Adrenal gland (tissue), 5 donors: ENCODE results near the gene TRAF7.
"Not testable (repeated sequence)": the region's sequence is repeated elsewhere in the genome, so short reads cannot be mapped to it uniquely, and the experiment has no call there.

Experiments
- CTCF ChIP-seq, 6 experiments: fragments of 450-650 bp in 4 of 6; fragments of 200-600 bp in 2 of 6; sonication (generic) in 1 of 6; IDR thresholded peaks; 1 replicate in 5 of 6; 2 replicates in 1 of 6; pipeline versions ENCODE4 v1.5.1 to v1.8.0; 2016 to 2021; ENCODE audit warnings: antibody characterized with exemption in 6 of 6, mild to moderate bottlenecking in 2 of 6, moderate library complexity in 1 of 6
- POLR2A ChIP-seq, 2 donors: fragments of 450-650 bp; IDR thresholded peaks; one replicate each; pipeline ENCODE4 v1.6.1; 2017; ENCODE audit warnings: antibody characterized with exemption in 2 of 2, mild to moderate bottlenecking in 2 of 2, moderate library complexity in 1 of 2
- donor health status: DM: no; HTN: no; CAD: no.

GRCh38 chr16:2109872-2110271, 45.7 kb upstream of the TRAF7 start:
- not testable (repeated sequence) for TF ChIP-seq CTCF, POLR2A (IDR thresholded peaks at IDR 0.05)
